ENCODE results near the gene STX1B. TPM values are rescaled to one million over a fixed set of nuclear protein-coding genes. Genes with fewer than 3 reads are reported as not detected.

STX1B gene
- total RNA-seq, 1 experiment from 2014 or later = 15.9 TPM

DNA sequence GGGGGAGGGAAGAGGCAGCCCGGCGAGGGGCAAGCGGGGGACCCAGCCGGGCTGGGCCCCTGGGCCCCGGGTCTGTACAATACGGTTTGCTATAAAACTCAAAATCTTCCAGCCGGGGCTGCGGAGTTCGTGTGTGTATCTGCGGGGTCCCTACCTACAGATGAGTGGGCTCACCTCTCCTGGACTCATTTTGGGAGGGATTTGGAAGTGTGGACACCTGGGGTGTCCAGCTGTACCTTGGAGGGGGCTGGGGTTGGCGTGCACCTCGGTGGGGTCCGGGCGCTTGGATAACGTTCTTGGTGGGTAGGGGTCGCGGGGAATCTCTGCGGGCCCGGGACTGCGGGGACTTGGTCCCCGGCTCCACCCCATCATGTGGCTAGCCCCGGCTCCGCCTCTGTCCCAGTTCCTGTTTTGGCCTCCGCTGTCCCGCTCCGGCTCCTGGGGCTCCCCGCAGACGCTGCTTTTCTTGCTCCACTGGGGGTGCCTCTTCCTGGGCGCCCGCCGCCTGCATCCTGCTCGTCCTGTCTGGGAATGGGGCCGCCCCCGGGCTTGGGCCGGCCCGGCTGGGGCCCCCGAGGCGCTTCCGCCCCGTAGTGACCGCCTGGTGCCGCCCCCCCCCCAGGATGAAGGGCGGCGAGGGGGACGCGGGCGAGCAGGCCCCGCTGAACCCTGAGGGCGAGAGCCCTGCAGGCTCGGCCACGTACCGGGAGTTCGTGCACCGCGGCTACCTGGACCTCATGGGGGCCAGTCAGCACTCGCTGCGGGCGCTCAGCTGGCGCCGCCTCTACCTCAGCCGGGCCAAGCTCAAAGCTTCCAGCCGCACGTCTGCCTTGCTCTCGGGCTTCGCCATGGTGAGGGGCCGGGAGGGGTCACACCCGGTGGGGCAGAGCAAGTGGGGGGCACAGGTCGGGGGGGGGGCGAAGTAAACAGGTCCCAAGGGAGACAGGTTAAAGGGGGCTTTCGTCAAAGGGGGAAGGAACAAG lies 61.5 kb downstream of the STX1B start, which contains the start of gene ORAI3 (continued):
- TF ChIP-seq, protein P1, sequence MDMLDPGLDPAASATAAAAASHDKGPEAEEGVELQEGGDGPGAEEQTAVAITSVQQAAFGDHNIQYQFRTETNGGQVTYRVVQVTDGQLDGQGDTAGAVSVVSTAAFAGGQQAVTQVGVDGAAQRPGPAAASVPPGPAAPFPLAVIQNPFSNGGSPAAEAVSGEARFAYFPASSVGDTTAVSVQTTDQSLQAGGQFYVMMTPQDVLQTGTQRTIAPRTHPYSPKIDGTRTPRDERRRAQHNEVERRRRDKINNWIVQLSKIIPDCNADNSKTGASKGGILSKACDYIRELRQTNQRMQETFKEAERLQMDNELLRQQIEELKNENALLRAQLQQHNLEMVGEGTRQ (CRISPR knock-in tag; IDR thresholded peaks at IDR 0.05) = peak; percentile 60
- TF ChIP-seq, protein P2, sequence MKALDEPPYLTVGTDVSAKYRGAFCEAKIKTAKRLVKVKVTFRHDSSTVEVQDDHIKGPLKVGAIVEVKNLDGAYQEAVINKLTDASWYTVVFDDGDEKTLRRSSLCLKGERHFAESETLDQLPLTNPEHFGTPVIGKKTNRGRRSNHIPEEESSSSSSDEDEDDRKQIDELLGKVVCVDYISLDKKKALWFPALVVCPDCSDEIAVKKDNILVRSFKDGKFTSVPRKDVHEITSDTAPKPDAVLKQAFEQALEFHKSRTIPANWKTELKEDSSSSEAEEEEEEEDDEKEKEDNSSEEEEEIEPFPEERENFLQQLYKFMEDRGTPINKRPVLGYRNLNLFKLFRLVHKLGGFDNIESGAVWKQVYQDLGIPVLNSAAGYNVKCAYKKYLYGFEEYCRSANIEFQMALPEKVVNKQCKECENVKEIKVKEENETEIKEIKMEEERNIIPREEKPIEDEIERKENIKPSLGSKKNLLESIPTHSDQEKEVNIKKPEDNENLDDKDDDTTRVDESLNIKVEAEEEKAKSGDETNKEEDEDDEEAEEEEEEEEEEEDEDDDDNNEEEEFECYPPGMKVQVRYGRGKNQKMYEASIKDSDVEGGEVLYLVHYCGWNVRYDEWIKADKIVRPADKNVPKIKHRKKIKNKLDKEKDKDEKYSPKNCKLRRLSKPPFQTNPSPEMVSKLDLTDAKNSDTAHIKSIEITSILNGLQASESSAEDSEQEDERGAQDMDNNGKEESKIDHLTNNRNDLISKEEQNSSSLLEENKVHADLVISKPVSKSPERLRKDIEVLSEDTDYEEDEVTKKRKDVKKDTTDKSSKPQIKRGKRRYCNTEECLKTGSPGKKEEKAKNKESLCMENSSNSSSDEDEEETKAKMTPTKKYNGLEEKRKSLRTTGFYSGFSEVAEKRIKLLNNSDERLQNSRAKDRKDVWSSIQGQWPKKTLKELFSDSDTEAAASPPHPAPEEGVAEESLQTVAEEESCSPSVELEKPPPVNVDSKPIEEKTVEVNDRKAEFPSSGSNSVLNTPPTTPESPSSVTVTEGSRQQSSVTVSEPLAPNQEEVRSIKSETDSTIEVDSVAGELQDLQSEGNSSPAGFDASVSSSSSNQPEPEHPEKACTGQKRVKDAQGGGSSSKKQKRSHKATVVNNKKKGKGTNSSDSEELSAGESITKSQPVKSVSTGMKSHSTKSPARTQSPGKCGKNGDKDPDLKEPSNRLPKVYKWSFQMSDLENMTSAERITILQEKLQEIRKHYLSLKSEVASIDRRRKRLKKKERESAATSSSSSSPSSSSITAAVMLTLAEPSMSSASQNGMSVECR (CRISPR knock-in tag; IDR thresholded peaks at IDR 0.05; ENCODE audit: borderline replicate concordance) = no peak
- TF ChIP-seq, protein P3, sequence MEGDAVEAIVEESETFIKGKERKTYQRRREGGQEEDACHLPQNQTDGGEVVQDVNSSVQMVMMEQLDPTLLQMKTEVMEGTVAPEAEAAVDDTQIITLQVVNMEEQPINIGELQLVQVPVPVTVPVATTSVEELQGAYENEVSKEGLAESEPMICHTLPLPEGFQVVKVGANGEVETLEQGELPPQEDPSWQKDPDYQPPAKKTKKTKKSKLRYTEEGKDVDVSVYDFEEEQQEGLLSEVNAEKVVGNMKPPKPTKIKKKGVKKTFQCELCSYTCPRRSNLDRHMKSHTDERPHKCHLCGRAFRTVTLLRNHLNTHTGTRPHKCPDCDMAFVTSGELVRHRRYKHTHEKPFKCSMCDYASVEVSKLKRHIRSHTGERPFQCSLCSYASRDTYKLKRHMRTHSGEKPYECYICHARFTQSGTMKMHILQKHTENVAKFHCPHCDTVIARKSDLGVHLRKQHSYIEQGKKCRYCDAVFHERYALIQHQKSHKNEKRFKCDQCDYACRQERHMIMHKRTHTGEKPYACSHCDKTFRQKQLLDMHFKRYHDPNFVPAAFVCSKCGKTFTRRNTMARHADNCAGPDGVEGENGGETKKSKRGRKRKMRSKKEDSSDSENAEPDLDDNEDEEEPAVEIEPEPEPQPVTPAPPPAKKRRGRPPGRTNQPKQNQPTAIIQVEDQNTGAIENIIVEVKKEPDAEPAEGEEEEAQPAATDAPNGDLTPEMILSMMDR (IDR thresholded peaks at IDR 0.05) = no peak
- TF ChIP-seq, protein P4, sequence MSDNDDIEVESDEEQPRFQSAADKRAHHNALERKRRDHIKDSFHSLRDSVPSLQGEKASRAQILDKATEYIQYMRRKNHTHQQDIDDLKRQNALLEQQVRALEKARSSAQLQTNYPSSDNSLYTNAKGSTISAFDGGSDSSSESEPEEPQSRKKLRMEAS (CRISPR knock-in tag; IDR thresholded peaks at IDR 0.05) = no peak
- TF ChIP-seq NR2C2 (CRISPR knock-in tag; IDR thresholded peaks at IDR 0.05) (no peak), TEAD1 (CRISPR knock-in tag; IDR thresholded peaks at IDR 0.05) (0 out of 2 replicates have a peak, but pooled peaks have one; percentile 34), SP1 (CRISPR knock-in tag; conservative IDR thresholded peaks at IDR 0.05) (0 out of 2 replicates have a peak, but pooled peaks have one; percentile 23), ZNF263 (CRISPR knock-in tag; IDR thresholded peaks at IDR 0.05; ENCODE audit: low read depth) (0 out of 2 replicates have a peak, but pooled peaks have one; percentile 30), NR3C1 (CRISPR knock-in tag; conservative IDR thresholded peaks at IDR 0.05; ENCODE audit: low read depth) (no peak), ESRRA (CRISPR knock-in tag; IDR thresholded peaks at IDR 0.05; ENCODE audit: borderline replicate concordance) (no peak), ATF1 (CRISPR knock-in tag; IDR thresholded peaks at IDR 0.05) (0 out of 2 replicates have a peak, but pooled peaks have one; percentile 16), CREB1 (CRISPR knock-in tag; IDR thresholded peaks at IDR 0.05) (no peak), MXD4 (CRISPR knock-in tag; IDR thresholded peaks at IDR 0.05; ENCODE audit: borderline replicate concordance) (no peak)
- TF ChIP-seq, protein P5, sequence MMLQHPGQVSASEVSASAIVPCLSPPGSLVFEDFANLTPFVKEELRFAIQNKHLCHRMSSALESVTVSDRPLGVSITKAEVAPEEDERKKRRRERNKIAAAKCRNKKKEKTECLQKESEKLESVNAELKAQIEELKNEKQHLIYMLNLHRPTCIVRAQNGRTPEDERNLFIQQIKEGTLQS (CRISPR knock-in tag; conservative IDR thresholded peaks at IDR 0.05) = no peak
- TF ChIP-seq, protein P6, sequence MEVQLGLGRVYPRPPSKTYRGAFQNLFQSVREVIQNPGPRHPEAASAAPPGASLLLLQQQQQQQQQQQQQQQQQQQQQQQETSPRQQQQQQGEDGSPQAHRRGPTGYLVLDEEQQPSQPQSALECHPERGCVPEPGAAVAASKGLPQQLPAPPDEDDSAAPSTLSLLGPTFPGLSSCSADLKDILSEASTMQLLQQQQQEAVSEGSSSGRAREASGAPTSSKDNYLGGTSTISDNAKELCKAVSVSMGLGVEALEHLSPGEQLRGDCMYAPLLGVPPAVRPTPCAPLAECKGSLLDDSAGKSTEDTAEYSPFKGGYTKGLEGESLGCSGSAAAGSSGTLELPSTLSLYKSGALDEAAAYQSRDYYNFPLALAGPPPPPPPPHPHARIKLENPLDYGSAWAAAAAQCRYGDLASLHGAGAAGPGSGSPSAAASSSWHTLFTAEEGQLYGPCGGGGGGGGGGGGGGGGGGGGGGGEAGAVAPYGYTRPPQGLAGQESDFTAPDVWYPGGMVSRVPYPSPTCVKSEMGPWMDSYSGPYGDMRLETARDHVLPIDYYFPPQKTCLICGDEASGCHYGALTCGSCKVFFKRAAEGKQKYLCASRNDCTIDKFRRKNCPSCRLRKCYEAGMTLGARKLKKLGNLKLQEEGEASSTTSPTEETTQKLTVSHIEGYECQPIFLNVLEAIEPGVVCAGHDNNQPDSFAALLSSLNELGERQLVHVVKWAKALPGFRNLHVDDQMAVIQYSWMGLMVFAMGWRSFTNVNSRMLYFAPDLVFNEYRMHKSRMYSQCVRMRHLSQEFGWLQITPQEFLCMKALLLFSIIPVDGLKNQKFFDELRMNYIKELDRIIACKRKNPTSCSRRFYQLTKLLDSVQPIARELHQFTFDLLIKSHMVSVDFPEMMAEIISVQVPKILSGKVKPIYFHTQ (CRISPR knock-in tag; IDR thresholded peaks at IDR 0.05) = no peak
- TF ChIP-seq, protein P7, sequence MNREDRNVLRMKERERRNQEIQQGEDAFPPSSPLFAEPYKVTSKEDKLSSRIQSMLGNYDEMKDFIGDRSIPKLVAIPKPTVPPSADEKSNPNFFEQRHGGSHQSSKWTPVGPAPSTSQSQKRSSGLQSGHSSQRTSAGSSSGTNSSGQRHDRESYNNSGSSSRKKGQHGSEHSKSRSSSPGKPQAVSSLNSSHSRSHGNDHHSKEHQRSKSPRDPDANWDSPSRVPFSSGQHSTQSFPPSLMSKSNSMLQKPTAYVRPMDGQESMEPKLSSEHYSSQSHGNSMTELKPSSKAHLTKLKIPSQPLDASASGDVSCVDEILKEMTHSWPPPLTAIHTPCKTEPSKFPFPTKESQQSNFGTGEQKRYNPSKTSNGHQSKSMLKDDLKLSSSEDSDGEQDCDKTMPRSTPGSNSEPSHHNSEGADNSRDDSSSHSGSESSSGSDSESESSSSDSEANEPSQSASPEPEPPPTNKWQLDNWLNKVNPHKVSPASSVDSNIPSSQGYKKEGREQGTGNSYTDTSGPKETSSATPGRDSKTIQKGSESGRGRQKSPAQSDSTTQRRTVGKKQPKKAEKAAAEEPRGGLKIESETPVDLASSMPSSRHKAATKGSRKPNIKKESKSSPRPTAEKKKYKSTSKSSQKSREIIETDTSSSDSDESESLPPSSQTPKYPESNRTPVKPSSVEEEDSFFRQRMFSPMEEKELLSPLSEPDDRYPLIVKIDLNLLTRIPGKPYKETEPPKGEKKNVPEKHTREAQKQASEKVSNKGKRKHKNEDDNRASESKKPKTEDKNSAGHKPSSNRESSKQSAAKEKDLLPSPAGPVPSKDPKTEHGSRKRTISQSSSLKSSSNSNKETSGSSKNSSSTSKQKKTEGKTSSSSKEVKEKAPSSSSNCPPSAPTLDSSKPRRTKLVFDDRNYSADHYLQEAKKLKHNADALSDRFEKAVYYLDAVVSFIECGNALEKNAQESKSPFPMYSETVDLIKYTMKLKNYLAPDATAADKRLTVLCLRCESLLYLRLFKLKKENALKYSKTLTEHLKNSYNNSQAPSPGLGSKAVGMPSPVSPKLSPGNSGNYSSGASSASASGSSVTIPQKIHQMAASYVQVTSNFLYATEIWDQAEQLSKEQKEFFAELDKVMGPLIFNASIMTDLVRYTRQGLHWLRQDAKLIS (CRISPR knock-in tag; IDR thresholded peaks at IDR 0.05; ENCODE audit: borderline replicate concordance) = no peak
- TF ChIP-seq, protein P8, sequence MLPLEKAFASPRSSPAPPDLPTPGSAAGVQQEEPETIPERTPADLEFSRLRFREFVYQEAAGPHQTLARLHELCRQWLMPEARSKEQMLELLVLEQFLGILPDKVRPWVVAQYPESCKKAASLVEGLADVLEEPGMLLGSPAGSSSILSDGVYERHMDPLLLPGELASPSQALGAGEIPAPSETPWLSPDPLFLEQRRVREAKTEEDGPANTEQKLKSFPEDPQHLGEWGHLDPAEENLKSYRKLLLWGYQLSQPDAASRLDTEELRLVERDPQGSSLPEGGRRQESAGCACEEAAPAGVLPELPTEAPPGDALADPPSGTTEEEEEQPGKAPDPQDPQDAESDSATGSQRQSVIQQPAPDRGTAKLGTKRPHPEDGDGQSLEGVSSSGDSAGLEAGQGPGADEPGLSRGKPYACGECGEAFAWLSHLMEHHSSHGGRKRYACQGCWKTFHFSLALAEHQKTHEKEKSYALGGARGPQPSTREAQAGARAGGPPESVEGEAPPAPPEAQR (CRISPR knock-in tag; IDR thresholded peaks at IDR 0.05) = no peak

All from WTC11 (cell line).